Ishikawa (cell line): Measurements from ENCODE around the gene MAPK7.

ENCODE experiments used
- CEBPB ChIP-seq: IDR thresholded peaks from 2 replicates; pipeline ENCODE4 v1.6.1; 2012
- CREB1 ChIP-seq: IDR thresholded peaks from 2 replicates; pipeline ENCODE4 v1.6.1; 2012; ENCODE audit warnings: low read depth
- EGR1 ChIP-seq: IDR thresholded peaks from 2 replicates; pipeline ENCODE4 v1.6.1; 2012
- EP300 ChIP-seq: IDR thresholded peaks from 2 replicates; pipeline ENCODE4 v1.6.1; 2012; ENCODE audit warnings: borderline replicate concordance
- FOXM1 ChIP-seq: IDR thresholded peaks from 2 replicates; pipeline ENCODE4 v1.6.1; 2012; ENCODE audit warnings: low read depth, borderline replicate concordance
- NFIC ChIP-seq: IDR thresholded peaks from 2 replicates; pipeline ENCODE4 v1.6.1; 2012
- RAD21 ChIP-seq: IDR thresholded peaks from 2 replicates; pipeline ENCODE4 v1.6.1; 2012; ENCODE audit warnings: low read depth
- TAF1 ChIP-seq: IDR thresholded peaks from 2 replicates; pipeline ENCODE4 v1.6.1; 2012; ENCODE audit warnings: low read depth, mild to moderate bottlenecking
- TCF12 ChIP-seq: IDR thresholded peaks from 2 replicates; pipeline ENCODE4 v1.6.1; 2012; ENCODE audit warnings: low read depth
- TEAD4 ChIP-seq: IDR thresholded peaks from 2 replicates; pipeline ENCODE4 v1.6.1; 2012
- YY1 ChIP-seq: IDR thresholded peaks from 2 replicates; pipeline ENCODE4 v1.6.1; 2012; ENCODE audit warnings: low read depth
- ZBTB7A ChIP-seq: IDR thresholded peaks from 2 replicates; pipeline ENCODE4 v1.6.1; 2012; ENCODE audit warnings: low read depth
- TF ChIP-seq, protein P1 (sequence below): IDR thresholded peaks from 2 replicates; pipeline ENCODE4 v1.6.1; 2012
- TF ChIP-seq, protein P2 (sequence below): IDR thresholded peaks from 2 replicates; pipeline ENCODE4 v1.6.1; 2012
- TF ChIP-seq, protein P3 (sequence below): IDR thresholded peaks from 2 replicates; pipeline ENCODE4 v1.6.1; 2012; ENCODE audit warnings: low read depth, mild to moderate bottlenecking

MAPK7 gene

DNA sequence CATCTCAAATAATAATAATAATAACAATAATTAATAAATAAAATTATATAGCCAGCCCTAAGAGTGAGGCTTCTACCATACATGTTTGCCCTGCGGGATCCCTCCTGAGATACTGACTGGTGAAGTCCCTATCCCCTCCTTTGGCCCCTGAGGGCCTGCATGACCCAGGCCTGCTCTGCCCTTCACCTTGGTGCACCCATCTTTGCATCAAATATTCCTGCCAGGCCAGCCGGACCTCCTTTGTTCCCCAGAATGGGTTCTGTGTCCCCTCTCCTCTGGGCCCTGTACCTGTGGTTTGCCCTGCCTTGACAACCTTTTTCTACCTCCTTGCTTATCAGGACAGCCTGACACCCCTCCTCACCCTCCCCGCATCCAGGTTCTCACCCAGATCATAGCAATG lies 30.8 kb downstream of the MAPK7 start:
- TF ChIP-seq EP300, result no peak
- TF ChIP-seq, protein P1, sequence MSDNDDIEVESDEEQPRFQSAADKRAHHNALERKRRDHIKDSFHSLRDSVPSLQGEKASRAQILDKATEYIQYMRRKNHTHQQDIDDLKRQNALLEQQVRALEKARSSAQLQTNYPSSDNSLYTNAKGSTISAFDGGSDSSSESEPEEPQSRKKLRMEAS, result no peak
- no peak for TF ChIP-seq ZBTB7A
- TF ChIP-seq, protein P2, sequence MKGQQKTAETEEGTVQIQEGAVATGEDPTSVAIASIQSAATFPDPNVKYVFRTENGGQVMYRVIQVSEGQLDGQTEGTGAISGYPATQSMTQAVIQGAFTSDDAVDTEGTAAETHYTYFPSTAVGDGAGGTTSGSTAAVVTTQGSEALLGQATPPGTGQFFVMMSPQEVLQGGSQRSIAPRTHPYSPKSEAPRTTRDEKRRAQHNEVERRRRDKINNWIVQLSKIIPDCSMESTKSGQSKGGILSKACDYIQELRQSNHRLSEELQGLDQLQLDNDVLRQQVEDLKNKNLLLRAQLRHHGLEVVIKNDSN, result no peak
- no peak for TF ChIP-seq EGR1
- no peak for TF ChIP-seq RAD21
- no peak for TF ChIP-seq FOXM1
- TF ChIP-seq NFIC, result no peak
- no peak for TF ChIP-seq TEAD4
- no peak for TF ChIP-seq CREB1
- no peak for TF ChIP-seq YY1
- no peak for TF ChIP-seq CEBPB
- no peak for TF ChIP-seq TCF12
- TF ChIP-seq, protein P3, sequence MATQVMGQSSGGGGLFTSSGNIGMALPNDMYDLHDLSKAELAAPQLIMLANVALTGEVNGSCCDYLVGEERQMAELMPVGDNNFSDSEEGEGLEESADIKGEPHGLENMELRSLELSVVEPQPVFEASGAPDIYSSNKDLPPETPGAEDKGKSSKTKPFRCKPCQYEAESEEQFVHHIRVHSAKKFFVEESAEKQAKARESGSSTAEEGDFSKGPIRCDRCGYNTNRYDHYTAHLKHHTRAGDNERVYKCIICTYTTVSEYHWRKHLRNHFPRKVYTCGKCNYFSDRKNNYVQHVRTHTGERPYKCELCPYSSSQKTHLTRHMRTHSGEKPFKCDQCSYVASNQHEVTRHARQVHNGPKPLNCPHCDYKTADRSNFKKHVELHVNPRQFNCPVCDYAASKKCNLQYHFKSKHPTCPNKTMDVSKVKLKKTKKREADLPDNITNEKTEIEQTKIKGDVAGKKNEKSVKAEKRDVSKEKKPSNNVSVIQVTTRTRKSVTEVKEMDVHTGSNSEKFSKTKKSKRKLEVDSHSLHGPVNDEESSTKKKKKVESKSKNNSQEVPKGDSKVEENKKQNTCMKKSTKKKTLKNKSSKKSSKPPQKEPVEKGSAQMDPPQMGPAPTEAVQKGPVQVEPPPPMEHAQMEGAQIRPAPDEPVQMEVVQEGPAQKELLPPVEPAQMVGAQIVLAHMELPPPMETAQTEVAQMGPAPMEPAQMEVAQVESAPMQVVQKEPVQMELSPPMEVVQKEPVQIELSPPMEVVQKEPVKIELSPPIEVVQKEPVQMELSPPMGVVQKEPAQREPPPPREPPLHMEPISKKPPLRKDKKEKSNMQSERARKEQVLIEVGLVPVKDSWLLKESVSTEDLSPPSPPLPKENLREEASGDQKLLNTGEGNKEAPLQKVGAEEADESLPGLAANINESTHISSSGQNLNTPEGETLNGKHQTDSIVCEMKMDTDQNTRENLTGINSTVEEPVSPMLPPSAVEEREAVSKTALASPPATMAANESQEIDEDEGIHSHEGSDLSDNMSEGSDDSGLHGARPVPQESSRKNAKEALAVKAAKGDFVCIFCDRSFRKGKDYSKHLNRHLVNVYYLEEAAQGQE, result no peak
- no peak for TF ChIP-seq TAF1

DNA sequence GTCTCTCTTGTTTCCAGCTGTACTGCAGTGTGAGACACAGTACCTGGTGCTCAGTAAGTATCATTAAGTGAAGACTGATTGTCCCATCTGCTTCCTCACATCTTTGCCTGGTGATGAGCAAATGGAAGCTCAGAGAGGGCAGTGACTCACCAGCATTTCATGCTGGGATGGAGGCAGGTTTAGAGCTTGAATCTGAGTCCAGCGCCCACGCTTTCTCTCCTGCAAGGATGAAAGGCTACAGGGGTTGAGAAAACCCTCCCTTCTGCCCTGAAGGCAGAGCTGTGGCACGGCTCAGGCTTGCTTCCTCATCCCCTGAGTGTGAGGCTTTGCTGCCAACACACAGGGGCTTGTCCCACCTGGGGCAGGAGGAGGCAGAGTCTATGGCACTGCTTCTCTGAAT lies 31.2 kb downstream of the MAPK7 start:
- TF ChIP-seq TCF12 (no peak), RAD21 (no peak), FOXM1 (no peak), ZBTB7A (no peak), EGR1 (no peak), TEAD4 (no peak), CREB1 (no peak), CEBPB (no peak), NFIC (no peak), EP300 (no peak), YY1 (no peak), TAF1 (no peak)
- TF ChIP-seq, protein P3, result no peak
- TF ChIP-seq, protein P1, result no peak
- TF ChIP-seq, protein P2, result no peak

DNA sequence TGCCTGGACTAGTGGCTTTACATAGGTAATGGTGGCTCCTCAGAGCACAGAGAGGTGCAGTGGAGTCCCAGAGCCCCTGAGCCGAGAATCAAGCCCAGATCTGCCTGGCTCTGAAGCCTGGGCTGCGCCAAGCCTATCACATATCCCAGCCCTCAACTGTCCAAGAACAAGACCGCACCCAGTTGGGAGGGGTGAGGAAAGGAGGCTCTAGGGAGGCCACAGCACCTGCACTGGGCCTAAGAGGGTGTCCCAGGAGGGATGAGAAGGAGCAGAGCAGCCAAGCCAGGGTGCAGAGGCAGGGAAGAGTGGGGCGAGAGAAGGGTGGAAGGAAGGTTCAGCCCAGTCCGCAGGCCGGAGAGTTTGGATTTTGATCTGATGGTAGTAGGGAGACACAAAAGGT lies 31.8 kb downstream of the MAPK7 start:
- TF ChIP-seq CEBPB (no peak), RAD21 (no peak), EGR1 (no peak), TAF1 (no peak), YY1 (no peak), EP300 (no peak), NFIC (no peak), FOXM1 (no peak), TCF12 (no peak), CREB1 (no peak), TEAD4 (no peak), ZBTB7A (no peak)
- TF ChIP-seq, protein P1, result no peak
- TF ChIP-seq, protein P2, result no peak
- TF ChIP-seq, protein P3, result no peak
